NCI-H1048 (cell line): ENCODE data around the gene RNASET2.

Experiments used
- DNase-seq: peaks from one replicate; lab custom pipeline; 2025; lab: John Stamatoyannopoulos, UW

The RNASET2 gene

GRCh38 chr6:166946125-166946524 is 10.2 kb downstream of the RNASET2 start:
- no peak for DNase-seq

DNA sequence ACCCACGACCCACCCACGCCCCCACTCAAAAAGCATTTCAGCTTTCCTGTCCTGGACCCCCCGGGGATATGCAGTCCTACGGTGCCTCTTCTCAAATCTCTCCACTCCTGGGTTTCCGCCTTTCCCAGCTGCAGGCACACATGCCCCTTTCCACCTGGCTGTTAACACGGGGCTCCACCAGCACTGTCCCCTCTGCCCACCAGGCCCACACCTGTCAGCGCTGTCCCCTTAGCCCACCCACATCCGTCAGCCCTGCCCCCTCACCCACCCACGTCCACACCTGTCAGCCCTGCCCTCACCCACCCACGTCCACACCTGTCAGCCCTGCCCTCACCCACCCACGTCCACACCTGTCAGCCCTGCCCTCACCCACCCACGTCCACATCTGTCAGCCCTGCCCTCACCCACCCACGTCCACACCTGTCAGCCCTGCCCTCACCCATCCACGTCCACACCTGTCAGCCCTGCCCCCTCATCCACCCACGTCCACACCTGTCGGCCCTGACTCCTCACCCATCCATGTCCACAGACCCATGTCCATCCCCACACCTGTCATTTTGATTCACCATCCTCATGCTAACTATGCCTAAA is 11.6 kb downstream of the RNASET2 start:
- DNase-seq: no peak

DNA sequence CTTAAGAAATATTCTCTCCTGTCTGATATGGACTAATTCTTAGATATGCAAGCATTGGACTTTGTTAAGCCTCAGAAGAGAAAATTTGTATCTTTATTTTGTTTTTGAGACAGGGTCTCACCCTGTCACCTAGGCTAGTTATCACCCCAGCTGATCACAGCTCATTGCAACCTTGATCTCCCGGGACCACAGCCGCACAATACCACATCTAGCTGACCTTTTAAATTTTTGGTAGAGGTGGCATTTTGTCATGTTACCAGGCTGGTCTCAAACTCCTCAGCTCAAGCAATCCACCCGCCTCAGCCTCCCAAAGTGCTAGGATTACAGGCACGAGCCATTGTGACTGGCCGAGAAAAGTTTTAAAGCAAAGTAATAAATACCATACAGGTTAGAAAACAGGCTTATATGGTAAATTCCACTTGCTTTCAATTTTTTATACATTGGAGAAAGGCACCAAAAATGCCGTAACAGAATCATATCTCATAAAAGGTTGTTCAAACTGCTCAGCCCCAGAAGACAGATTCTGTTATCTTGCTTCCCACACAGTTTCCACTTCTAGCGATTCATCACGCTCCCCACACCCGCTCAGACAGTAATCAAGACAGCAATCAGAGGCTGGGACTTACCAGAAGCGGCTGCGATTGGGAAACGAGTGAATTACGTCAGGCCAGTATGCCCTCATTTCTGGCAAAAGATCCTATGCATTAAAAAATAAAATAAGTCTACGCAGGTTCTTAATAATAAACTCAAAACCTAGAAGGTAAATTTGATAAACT is 13.8 kb downstream of the RNASET2 start:
- DNase-seq: no peak

GRCh38 chr6:166940643-166941068 is 15.7 kb downstream of the RNASET2 start:
- DNase-seq: no peak

DNA sequence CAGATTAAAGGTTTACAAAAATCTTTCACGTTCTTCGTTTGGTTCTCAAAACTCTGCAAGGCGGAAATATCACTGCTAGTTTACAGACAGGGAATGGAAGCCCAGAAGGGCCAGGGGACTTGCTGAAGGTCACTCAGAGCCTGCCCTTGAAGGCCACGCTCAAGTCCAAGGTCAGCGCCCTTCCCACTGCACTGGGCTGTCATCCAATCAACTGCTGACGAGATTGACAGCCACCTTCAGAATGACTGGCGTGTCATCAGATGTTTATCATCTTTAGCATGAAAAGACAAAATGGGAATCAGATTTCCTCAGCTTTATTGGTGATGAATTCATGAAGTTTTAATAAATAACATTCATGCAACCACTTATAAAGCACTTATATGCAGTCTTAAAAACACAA is 16.5 kb downstream of the RNASET2 start:
- no peak for DNase-seq

GRCh38 chr6:166939345-166939744 is 17.0 kb downstream of the RNASET2 start:
- no peak for DNase-seq

- no peak for DNase-seq
Observed at GRCh38 chr6:166938704-166939103, 17.6 kb downstream of the RNASET2 start.

- no peak for DNase-seq
Observed at GRCh38 chr6:166938150-166938549, 18.2 kb downstream of the RNASET2 start.

- no peak for DNase-seq
Observed at GRCh38 chr6:166937746-166938145, 18.6 kb downstream of the RNASET2 start.

GRCh38 chr6:166936079-166936787 is 20.1 kb downstream of the RNASET2 start:
- DNase-seq: no peak

DNA sequence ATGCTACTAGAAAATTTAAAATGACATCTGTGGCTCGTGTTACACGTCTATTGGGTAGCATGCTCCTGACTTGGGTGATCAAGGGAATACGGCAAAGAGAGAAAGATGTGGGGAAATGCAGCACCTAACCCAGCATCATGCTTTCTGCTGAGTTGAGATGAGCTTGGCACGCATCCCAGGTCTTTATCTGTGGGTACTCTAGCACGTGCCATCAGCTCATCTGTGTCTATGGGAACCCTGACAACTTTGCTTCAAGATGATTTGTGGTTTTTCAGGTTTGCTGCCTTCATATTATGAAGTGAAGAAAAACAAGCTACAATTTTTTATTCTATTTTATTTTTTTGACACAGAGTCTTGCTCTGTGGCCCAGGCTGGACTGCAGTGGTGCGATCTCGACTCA is 21.0 kb downstream of the RNASET2 start:
- no peak for DNase-seq

DNA sequence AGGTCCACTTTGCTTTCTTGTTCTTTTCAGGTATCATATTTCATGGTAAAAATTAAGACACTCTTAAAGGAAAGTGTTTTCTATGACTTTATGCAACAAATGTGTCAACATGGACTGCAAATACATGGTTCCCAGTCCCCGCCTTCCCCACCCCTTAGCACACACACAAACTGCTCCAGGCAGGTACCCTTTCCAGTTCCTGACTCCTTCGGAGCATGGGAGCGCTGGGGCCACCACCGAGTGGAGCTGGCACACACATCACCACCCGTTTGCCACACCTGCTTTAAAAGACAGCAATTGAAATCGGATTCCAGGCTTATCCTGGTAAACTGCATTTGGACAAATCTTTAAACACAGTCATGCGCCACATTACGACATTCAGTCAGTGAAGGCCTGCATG is 22.2 kb downstream of the RNASET2 start:
- DNase-seq: no peak

DNA sequence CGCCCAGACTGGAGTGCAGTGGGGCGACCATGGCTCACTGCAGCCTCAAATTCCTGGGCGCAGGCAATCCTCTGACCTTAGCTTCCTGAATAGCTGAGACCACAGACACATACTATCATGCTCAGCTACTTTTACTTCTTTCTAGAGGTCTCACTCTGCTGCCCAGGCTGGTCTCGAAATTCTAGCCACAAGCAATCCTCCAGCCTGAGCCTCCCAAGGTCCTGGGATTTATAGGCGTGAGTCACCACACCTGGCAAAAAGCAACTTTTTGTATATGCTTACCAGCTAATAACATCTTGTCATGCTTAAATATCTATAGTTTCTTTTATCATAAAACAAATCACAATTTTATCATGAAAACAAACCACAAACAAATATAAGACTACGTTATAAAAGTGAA is 23.0 kb downstream of the RNASET2 start:
- DNase-seq: no peak

GRCh38 chr6:166932616-166933015 is 23.7 kb downstream of the RNASET2 start:
- no peak for DNase-seq

GRCh38 chr6:166932116-166932515 is 24.2 kb downstream of the RNASET2 start:
- DNase-seq: no peak

- DNase-seq: no peak
Observed at GRCh38 chr6:166931426-166931970, 24.9 kb downstream of the RNASET2 start.

DNA sequence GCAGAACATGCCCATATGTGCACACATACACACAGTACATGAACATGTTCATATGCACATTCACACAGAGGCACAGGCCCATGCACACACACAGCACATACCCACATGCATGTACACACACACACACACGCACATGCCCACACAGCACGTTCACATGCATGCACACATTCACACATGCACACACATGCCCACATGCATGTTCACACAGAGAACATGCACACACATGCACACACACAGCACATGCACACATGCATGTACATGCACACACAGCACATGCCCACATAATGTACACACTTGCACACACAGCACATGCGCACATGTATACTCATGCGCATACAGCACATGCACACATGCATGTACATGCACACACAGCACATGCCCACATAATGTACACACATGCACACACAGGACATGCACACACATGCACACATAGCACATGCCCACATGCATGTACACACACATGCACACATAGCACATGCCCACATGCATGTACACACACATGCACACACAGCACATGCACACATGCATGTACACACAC is 25.9 kb downstream of the RNASET2 start:
- DNase-seq: no peak

DNA sequence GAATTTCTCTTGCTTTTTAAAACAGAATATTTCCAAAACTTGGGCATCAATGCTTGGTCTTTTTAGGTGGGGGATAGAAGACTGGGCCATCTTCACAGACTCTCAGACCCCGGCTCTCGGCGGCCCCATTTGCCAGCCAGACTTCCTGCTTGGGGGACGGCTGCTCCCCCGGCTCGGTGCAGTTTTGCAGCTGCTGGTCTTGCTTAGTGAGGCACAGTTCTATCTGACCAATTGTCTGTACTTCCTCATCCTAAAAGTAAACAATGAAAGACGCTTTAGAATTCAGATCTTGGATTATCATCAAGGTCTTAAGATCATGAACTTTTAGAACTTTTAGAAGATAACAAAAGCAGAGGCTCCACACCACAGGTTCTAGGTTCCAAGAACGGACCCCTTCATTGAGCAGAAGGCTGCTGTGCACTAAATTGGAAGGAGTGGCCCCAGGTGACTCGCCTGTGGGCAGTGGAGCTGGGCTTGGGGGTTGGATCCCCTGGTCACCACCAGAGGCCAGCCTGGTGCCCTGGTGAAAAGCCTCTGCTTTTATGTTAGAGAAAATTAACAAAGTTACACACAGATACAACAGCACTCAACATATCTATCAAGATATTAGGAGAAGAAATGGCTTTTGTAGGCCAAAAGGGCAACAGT is 26.7 kb downstream of the RNASET2 start:
- DNase-seq: no peak

DNA sequence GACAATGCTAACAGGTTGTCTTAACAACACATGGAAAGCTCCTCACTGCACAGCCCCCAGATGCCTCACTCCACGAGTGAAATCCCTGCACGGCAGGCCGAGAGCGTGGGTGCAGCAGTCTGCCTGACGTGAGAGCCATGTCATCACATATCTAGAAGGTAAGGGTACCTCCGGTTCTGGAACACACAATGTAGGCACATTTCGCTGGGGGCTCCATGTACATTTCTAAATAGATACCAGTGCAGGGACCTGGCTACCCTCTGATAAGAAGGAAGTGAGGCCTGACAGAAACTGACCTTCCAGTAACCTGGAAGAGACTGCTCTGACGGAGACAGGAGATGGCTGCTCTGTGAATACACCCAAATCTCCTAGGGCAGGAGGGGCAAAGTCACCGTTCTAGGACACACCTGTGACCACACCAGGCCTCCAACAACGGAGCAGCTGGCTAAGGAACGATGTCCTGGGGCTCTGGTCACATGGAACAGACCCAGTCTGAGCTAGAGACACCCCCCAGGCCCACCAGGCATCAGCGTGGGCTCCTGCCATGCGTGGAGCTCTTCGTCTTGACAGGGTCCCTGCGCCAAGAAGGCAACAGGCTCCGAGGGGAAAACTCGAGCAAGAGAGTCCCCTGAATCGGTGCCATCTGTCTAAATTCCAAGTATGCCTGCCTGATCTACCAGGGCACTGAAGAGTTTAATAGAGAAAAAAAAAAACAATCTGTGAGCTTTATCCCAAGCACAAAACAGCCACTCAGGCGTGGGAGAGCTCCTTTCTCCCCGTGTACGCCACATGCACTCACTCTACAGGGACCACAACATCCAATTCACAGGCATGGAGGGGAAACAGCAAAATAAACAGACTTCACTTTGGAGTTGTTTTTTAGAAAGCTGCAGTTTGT is 27.5 kb downstream of the RNASET2 start:
- DNase-seq: no peak

- DNase-seq: no peak
Observed at GRCh38 chr6:166927935-166928643, 28.3 kb downstream of the RNASET2 start.
